Loucy (cell line): Measurements from ENCODE around the gene WDR64.

Experiments
- H2AFZ ChIP-seq: fragments of 200-600 bp; sonication (generic); 2 replicates; pipeline ENCODE4 v1.6.0; 2016; ENCODE audit warnings: antibody characterized with exemption, mild to moderate bottlenecking, low read length, moderate library complexity
- H3F3A ChIP-seq: fragments of 200-600 bp; 2 replicates; pipeline ENCODE4 v1.6.0; 2016; ENCODE audit warnings: antibody characterized with exemption, low read depth, mild to moderate bottlenecking
- H3K27me3 ChIP-seq: fragments of 200-600 bp; sonication (generic); 2 replicates; pipeline ENCODE4 v1.6.1; 2014; ENCODE audit warnings: low read length, mild to moderate bottlenecking; ENCODE audit not compliant: insufficient read depth, poor library complexity, severe bottlenecking
- H3K36me3 ChIP-seq: fragments of 200-600 bp; sonication (generic); 2 replicates; pipeline ENCODE4 v1.6.1; 2016; ENCODE audit warnings: low read length; ENCODE audit not compliant: insufficient read depth
- H3K4me1 ChIP-seq: fragments of 200-600 bp; sonication (generic); 2 replicates; pipeline ENCODE4 v1.5.1; 2014; ENCODE audit warnings: low read length, mild to moderate bottlenecking; ENCODE audit not compliant: insufficient read depth, poor library complexity, severe bottlenecking
- H3K4me2 ChIP-seq: fragments of 200-600 bp; sonication (generic); 2 replicates; pipeline ENCODE4 v1.6.0; 2014; ENCODE audit warnings: antibody characterized with exemption, low read length, low read depth, mild to moderate bottlenecking; ENCODE audit not compliant: poor library complexity, severe bottlenecking
- H3K4me3 ChIP-seq: fragments of 200-600 bp; sonication (generic); 2 replicates; pipeline ENCODE4 v1.5.1; 2014; ENCODE audit warnings: low read length, mild to moderate bottlenecking, mixed read lengths; ENCODE audit not compliant: poor library complexity, severe bottlenecking
- H3K79me2 ChIP-seq: fragments of 200-600 bp; sonication (generic); 2 replicates; pipeline ENCODE4 v1.6.1; 2014; ENCODE audit warnings: low read length; ENCODE audit not compliant: insufficient read depth
- H3K9ac ChIP-seq: fragments of 200-600 bp; sonication (generic); 2 replicates; pipeline ENCODE4 v1.6.0; 2014; ENCODE audit warnings: mild to moderate bottlenecking, low read depth, low read length, moderate library complexity; ENCODE audit not compliant: poor library complexity, severe bottlenecking
- H3K9me2 ChIP-seq: fragments of 200-600 bp; sonication (generic); replicated peaks from 2 replicates; pipeline ENCODE4 v1.6.1; 2016; ENCODE audit warnings: low read depth, low read length, mixed read lengths
- H3K9me3 ChIP-seq: fragments of 200-600 bp; sonication (generic); 2 replicates; pipeline ENCODE4 v1.6.1; 2014; ENCODE audit warnings: mild to moderate bottlenecking, antibody characterized with exemption, low read length, low read depth; ENCODE audit not compliant: insufficient read depth
- H4K20me1 ChIP-seq: fragments of 200-600 bp; sonication (generic); 2 replicates; pipeline ENCODE4 v1.6.0; 2014; ENCODE audit warnings: antibody characterized with exemption, low read length, mild to moderate bottlenecking; ENCODE audit not compliant: insufficient read depth, poor library complexity, severe bottlenecking
- EZH2phosphoT487 ChIP-seq: fragments of 200-600 bp; IDR thresholded peaks from 2 replicates; pipeline ENCODE4 v1.6.1; 2018; ENCODE audit warnings: antibody characterized with exemption, mild to moderate bottlenecking, moderate library complexity, borderline replicate concordance
- TF ChIP-seq, protein P1 (sequence below): fragments of 200-600 bp; sonication (generic); conservative IDR thresholded peaks from 2 replicates; pipeline ENCODE4 v1.5.1; 2014; ENCODE audit warnings: mild to moderate bottlenecking, antibody characterized with exemption, low read length

Gene WDR64

GRCh38 chr1:241846862-241847539 lies 194.9 kb downstream of the WDR64 start:
- Histone ChIP-seq H2AFZ (peak overlapping the region; percentile 99), H3K9me3 (no peaks in the 10 kb centered on the region), H4K20me1 (peaks cover 12% of the 10 kb centered on the region), H3K9ac (peak overlapping the region; percentile 84), H3K4me2 (peak overlapping the region; percentile 94), H3F3A (no peaks in the 10 kb centered on the region), H3K9me2 (no peaks in the 10 kb centered on the region), H3K79me2 (peaks cover 37% of the 10 kb centered on the region), H3K27me3 (peaks cover 6% of the 10 kb centered on the region), H3K4me1 (peaks cover 23% of the 10 kb centered on the region), H3K36me3 (peaks cover 6% of the 10 kb centered on the region; the same call in 1 of the 2 replicates), H3K4me3 (peak overlapping the region; percentile 95)
- TF ChIP-seq, protein P1, sequence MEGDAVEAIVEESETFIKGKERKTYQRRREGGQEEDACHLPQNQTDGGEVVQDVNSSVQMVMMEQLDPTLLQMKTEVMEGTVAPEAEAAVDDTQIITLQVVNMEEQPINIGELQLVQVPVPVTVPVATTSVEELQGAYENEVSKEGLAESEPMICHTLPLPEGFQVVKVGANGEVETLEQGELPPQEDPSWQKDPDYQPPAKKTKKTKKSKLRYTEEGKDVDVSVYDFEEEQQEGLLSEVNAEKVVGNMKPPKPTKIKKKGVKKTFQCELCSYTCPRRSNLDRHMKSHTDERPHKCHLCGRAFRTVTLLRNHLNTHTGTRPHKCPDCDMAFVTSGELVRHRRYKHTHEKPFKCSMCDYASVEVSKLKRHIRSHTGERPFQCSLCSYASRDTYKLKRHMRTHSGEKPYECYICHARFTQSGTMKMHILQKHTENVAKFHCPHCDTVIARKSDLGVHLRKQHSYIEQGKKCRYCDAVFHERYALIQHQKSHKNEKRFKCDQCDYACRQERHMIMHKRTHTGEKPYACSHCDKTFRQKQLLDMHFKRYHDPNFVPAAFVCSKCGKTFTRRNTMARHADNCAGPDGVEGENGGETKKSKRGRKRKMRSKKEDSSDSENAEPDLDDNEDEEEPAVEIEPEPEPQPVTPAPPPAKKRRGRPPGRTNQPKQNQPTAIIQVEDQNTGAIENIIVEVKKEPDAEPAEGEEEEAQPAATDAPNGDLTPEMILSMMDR, result no peak
- TF ChIP-seq EZH2phosphoT487, result no peak

- H3K4me2 ChIP-seq, result peak overlapping the region; percentile 94
- peak overlapping the region; percentile 84 for H3K9ac ChIP-seq
- TF ChIP-seq EZH2phosphoT487, result no peak
- TF ChIP-seq, protein P1, result no peak
- peaks cover 23% of the 10 kb centered on the region for H3K4me1 ChIP-seq
- no peaks in the 10 kb centered on the region for H3K9me2 ChIP-seq
- peaks cover 12% of the 10 kb centered on the region for H4K20me1 ChIP-seq
- peak overlapping the region; percentile 95 for H3K4me3 ChIP-seq
- H3K79me2 ChIP-seq, result peaks cover 38% of the 10 kb centered on the region
- H3K36me3 ChIP-seq, result peaks cover 6% of the 10 kb centered on the region; the same call in 1 of the 2 replicates
- peaks cover 6% of the 10 kb centered on the region for H3K27me3 ChIP-seq
- peak overlapping the region; percentile 99 for H2AFZ ChIP-seq
- H3F3A ChIP-seq, result no peaks in the 10 kb centered on the region
- H3K9me3 ChIP-seq, result no peaks in the 10 kb centered on the region
These were observed 195.4 kb downstream of the WDR64 start for GRCh38 chr1:241847540-241847795.

DNA sequence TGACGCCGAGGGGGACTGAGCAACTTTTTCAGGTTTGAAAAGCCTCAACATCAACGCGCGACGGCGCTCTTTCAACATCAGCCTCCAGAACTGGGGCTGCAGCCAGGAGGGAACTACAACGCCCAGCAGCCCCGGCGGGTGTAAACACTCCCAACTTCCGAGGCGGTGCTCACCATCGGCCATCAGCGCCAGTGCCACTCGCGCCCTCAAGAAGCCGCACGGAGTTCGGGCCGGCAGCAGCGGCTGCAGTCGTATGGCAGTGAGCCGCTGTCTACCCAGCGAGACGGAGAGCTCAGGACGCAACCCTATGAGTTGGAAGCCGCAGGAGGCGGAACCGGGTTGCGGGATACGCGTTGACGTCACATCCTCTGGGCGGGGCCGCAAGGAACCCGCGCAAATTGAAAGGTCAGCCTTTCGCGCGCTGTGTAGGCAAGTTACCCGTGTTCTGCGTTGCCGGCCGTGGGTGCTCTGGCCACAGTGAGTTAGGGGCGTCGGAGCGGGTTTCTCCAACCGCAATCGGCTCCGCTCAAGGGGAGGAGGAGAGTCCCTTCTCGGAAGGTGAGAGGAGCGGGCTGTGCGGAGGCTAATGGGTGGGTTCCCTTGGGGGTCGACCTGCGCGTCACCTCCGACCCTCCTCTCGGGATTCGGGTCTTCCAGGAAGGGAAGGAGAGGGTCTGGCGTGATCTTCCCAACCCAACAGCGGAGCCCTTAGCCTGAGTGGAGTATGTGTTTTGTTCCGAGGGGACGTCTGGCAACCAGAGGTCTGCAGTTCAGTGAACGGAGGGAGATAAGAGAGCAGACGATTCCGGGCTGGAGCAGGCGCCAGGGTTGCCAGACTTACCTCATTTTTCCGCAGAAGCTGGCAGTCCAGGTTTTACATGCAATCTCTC lies 196.0 kb downstream of the WDR64 start, which contains the start of gene EXO1:
Gene EXO1, plus strand, starts transcription at position 409 of the 890 bp plus-strand sequence. CDS start 2,222 bp downstream, outside the sequence.
- Histone ChIP-seq H3K4me3 (peak within 1 kb of the TSS; percentile 95), H2AFZ (peak within 1 kb of the TSS; percentile 99), H3K9me2 (no peaks in the 10 kb centered on the region), H3K4me1 (peaks cover 23% of the 10 kb centered on the region), H3K36me3 (peaks cover 6% of the 10 kb centered on the region; the same call in 1 of the 2 replicates), H3K27me3 (peaks cover 6% of the 10 kb centered on the region), H3K4me2 (peak within 1 kb of the TSS; percentile 94), H3K79me2 (peaks cover 38% of the 10 kb centered on the region), H3K9me3 (no peaks in the 10 kb centered on the region), H3K9ac (peak within 1 kb of the TSS; percentile 84), H4K20me1 (peaks cover 12% of the 10 kb centered on the region), H3F3A (no peaks in the 10 kb centered on the region)
- no peak for TF ChIP-seq EZH2phosphoT487
- TF ChIP-seq, protein P1, result peak; percentile 57
